CD14-positive monocyte (primary cell): ENCODE data around the gene MAT2A. TPM values are rescaled to one million over a fixed set of nuclear protein-coding genes. Genes with fewer than 3 reads are reported as not detected.
"Not testable (repeated sequence)": the region's sequence is repeated elsewhere in the genome, so short reads cannot be mapped to it uniquely, and the experiment has no call there.

ENCODE experiments used
- DNase-seq, 3 donors: peaks; one replicate each; pipeline ENCODE4 v3.0.0-alpha.2; 2011 to 2022
- H2AFZ ChIP-seq: 2 replicates; pipeline ENCODE4 v1.6.0; 2012; ENCODE audit warnings: mild to moderate bottlenecking, low read depth, low read length, inconsistent platforms; ENCODE audit not compliant: insufficient read depth, poor library complexity, severe bottlenecking
- H3K27ac ChIP-seq, 2 donors: 1 replicate in 1 of 2; 2 replicates in 1 of 2; pipeline ENCODE4 v1.5.1; 2012 to 2013; ENCODE audit warnings: low read length in 2 of 2, control low read depth in 1 of 2, inconsistent platforms in 1 of 2, low read depth in 1 of 2, mild to moderate bottlenecking in 1 of 2
- H3K27me3 ChIP-seq, 2 donors: one replicate each; pipeline versions ENCODE4 v1.6.0 to v1.6.1; 2011 to 2013; ENCODE audit warnings: low read length in 2 of 2; ENCODE audit not compliant: control insufficient read depth in 2 of 2, insufficient read depth in 2 of 2
- H3K36me3 ChIP-seq, 2 donors: replicated peaks in 1 of 2; 1 replicate in 1 of 2; 2 replicates in 1 of 2; pipeline versions ENCODE4 v1.5.1 to v1.6.1; 2012 to 2013; ENCODE audit warnings: low read length in 2 of 2, control low read depth in 1 of 2, inconsistent platforms in 1 of 2, mild to moderate bottlenecking in 1 of 2; ENCODE audit not compliant: insufficient read depth in 2 of 2, control insufficient read depth in 1 of 2
- H3K4me1 ChIP-seq, 2 donors: 1 replicate in 1 of 2; 2 replicates in 1 of 2; pipeline versions ENCODE4 v1.5.1 to v1.6.1; 2012 to 2013; ENCODE audit warnings: low read length in 2 of 2, control low read depth in 1 of 2, inconsistent platforms in 1 of 2, mild to moderate bottlenecking in 1 of 2, moderate library complexity in 1 of 2; ENCODE audit not compliant: insufficient read depth in 2 of 2, control insufficient read depth in 1 of 2
- H3K4me2 ChIP-seq: replicated peaks from 2 replicates; pipeline ENCODE3; 2012; ENCODE audit warnings: low read length, moderate library complexity, mild to moderate bottlenecking; ENCODE audit not compliant: poor library complexity, severe bottlenecking; ENCODE audit errors: extremely low read depth
- H3K4me3 ChIP-seq, 3 experiments: fragments of 200-600 bp in 1 of 3; sonication (generic) in 1 of 3; replicated peaks in 1 of 3; 1 replicate in 2 of 3; 2 replicates in 1 of 3; pipeline ENCODE4 v1.5.1; 2011 to 2013; ENCODE audit warnings: low read length in 3 of 3, mild to moderate bottlenecking in 3 of 3, control low read depth in 2 of 3, low read depth in 2 of 3, inconsistent platforms in 1 of 3, moderate library complexity in 1 of 3
- H3K79me2 ChIP-seq: 2 replicates; pipeline ENCODE4 v1.6.0; 2012; ENCODE audit warnings: mild to moderate bottlenecking, control low read depth, inconsistent platforms, low read length, moderate library complexity; ENCODE audit not compliant: insufficient read depth
- H3K9ac ChIP-seq: 2 replicates; pipeline ENCODE4 v1.6.0; 2017; ENCODE audit warnings: low read length, mild to moderate bottlenecking; ENCODE audit not compliant: insufficient read depth, poor library complexity, severe bottlenecking
- H3K9me3 ChIP-seq, 2 donors: replicated peaks in 1 of 2; 1 replicate in 1 of 2; 2 replicates in 1 of 2; pipeline versions ENCODE4 v1.5.1 to v1.6.1; 2012 to 2013; ENCODE audit warnings: low read length in 2 of 2, control low read depth in 1 of 2; ENCODE audit not compliant: control insufficient read depth in 1 of 2, insufficient read depth in 1 of 2
- H4K20me1 ChIP-seq: 2 replicates; pipeline ENCODE4 v1.6.0; 2012; ENCODE audit warnings: mild to moderate bottlenecking, low read length, control low read depth, moderate library complexity; ENCODE audit not compliant: insufficient read depth
- H3K27ac Mint-ChIP-seq, 7 donors: one replicate each; pipeline ENCODE4 v1.8.0; 2020; ENCODE audit warnings: mild to moderate bottlenecking in 7 of 7, mixed read lengths in 7 of 7, moderate library complexity in 6 of 7, inconsistent platforms in 2 of 7
- H3K27me3 Mint-ChIP-seq, 3 donors: one replicate each; pipeline ENCODE4 v1.8.0; 2021 to 2022; ENCODE audit warnings: low read depth in 3 of 3, mild to moderate bottlenecking in 3 of 3, mixed read lengths in 3 of 3, moderate library complexity in 3 of 3, inconsistent platforms in 1 of 3
- H3K36me3 Mint-ChIP-seq, 2 donors: one replicate each; pipeline ENCODE4 v1.8.0; 2020; ENCODE audit warnings: mixed read lengths in 2 of 2, inconsistent platforms in 1 of 2, mild to moderate bottlenecking in 1 of 2
- H3K4me1 Mint-ChIP-seq: one replicate; pipeline ENCODE4 v1.8.0; 2020; ENCODE audit warnings: mild to moderate bottlenecking, mixed read lengths
- H3K4me3 Mint-ChIP-seq, 2 donors: one replicate each; pipeline ENCODE4 v1.8.0; 2020; ENCODE audit warnings: mild to moderate bottlenecking in 2 of 2, mixed read lengths in 2 of 2, moderate library complexity in 1 of 2
- H3K9me3 Mint-ChIP-seq, 7 donors: one replicate each; pipeline ENCODE4 v1.8.0; 2020 to 2022; ENCODE audit warnings: mixed read lengths in 7 of 7, mild to moderate bottlenecking in 6 of 7, moderate library complexity in 6 of 7, inconsistent platforms in 2 of 7
- whole genome bisulfite sequencing: methylation state at CpG from one replicate; pipeline ENCODE4 v1.1.5; 2013; ENCODE audit warnings: missing lambda C conversion rate; ENCODE audit not compliant: insufficient coverage; 5-methylcytosine and 5-hydroxymethylcytosine counted together
- intact Hi-C, 2 donors: fragments of 100-400 bp; cut with micrococcal nuclease; formaldehyde crosslinking; loops; one replicate each; pipeline versions ENCODE4 v1.15.0 to v1.15.1; 2023
- polyA plus RNA-seq, 3 donors: library from polyadenylated mRNA; depleted of rRNA in 1 of 3; unstranded in 2 of 3; stranded (reverse) in 1 of 3; fragments of 300-500 nt in 2 of 3; fragments of >200 nt in 1 of 3; fragmentation: Illumina TruSeq in 2 of 3; gene quantifications; 1 replicate in 2 of 3; 2 replicates in 1 of 3; pipeline ENCODE4 v1.2.3, GENCODE V29; 2012 to 2021
- TF ChIP-seq, protein P1 (sequence below): fragments of 200-600 bp; IDR thresholded peaks from one replicate; pipeline ENCODE4 v1.8.0; 2022; ENCODE audit warnings: antibody characterized with exemption, mild to moderate bottlenecking

The MAT2A gene
- polyA plus RNA-seq, 3 donors, result 97.0 to 454 (median 117) TPM

- intact Hi-C loops, result no loop called here
- Histone ChIP-seq H3K9ac (no peak overlapping the region), H3K4me2 (peak overlapping the region; percentile 92), H3K9me3 (no peaks in the 10 kb centered on the region), H3K4me1 (peaks cover 25 to 39% of the 10 kb centered on the region in 2 donors), H3K27ac (peak overlapping the region in 1 of 2 donors; percentile 88), H3K36me3 (peaks cover 49 to 65% of the 10 kb centered on the region in 2 donors), H2AFZ (no peak overlapping the region), H4K20me1 (peaks cover 79% of the 10 kb centered on the region), H3K27me3 (no peaks in the 10 kb centered on the region), H3K79me2 (peaks cover 63% of the 10 kb centered on the region), H3K4me3 (peak overlapping the region in 1 of 3 experiments; percentile 95)
- Mint-ChIP-seq H3K27ac (peak overlapping the region in 1 of 7 donors; percentile 73), H3K9me3 (no peaks in the 10 kb centered on the region), H3K27me3 (no peaks in the 10 kb centered on the region), H3K4me3 (no peak overlapping the region), H3K4me1 (peaks cover 29% of the 10 kb centered on the region), H3K36me3 (peaks cover 49 to 61% of the 10 kb centered on the region in 2 donors)
- 71% methylated on average over 2 of the region's 5 CpGs for WGBS
- TF ChIP-seq, protein P1, sequence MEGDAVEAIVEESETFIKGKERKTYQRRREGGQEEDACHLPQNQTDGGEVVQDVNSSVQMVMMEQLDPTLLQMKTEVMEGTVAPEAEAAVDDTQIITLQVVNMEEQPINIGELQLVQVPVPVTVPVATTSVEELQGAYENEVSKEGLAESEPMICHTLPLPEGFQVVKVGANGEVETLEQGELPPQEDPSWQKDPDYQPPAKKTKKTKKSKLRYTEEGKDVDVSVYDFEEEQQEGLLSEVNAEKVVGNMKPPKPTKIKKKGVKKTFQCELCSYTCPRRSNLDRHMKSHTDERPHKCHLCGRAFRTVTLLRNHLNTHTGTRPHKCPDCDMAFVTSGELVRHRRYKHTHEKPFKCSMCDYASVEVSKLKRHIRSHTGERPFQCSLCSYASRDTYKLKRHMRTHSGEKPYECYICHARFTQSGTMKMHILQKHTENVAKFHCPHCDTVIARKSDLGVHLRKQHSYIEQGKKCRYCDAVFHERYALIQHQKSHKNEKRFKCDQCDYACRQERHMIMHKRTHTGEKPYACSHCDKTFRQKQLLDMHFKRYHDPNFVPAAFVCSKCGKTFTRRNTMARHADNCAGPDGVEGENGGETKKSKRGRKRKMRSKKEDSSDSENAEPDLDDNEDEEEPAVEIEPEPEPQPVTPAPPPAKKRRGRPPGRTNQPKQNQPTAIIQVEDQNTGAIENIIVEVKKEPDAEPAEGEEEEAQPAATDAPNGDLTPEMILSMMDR, result no peak
- DNase-seq, result no peak
Measured at GRCh38 chr2:85541753-85542457, 2.9 kb downstream of the MAT2A start.

DNA sequence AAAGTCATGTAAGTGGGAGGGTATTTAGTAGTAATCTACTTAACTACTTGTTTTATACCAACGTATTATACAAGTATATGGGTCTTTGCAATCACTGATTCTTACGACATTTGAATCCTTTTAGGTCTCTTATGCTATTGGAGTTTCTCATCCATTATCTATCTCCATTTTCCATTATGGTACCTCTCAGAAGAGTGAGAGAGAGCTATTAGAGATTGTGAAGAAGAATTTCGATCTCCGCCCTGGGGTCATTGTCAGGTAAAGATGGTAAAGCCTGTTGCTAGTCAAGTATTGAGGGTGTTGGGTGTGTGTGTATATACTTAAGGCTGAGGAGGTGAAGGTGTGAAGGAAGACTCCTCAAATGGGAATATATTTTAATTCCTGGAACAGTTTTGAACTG, 3.8 kb downstream of the MAT2A start:
- H3K79me2 ChIP-seq, result peaks cover 54% of the 10 kb centered on the region
- Mint-ChIP-seq H3K27ac (peak overlapping the region in 3 of 7 donors; percentile 1 to 73 (median 64)), H3K36me3 (peaks cover 49 to 62% of the 10 kb centered on the region in 2 donors)

DNA sequence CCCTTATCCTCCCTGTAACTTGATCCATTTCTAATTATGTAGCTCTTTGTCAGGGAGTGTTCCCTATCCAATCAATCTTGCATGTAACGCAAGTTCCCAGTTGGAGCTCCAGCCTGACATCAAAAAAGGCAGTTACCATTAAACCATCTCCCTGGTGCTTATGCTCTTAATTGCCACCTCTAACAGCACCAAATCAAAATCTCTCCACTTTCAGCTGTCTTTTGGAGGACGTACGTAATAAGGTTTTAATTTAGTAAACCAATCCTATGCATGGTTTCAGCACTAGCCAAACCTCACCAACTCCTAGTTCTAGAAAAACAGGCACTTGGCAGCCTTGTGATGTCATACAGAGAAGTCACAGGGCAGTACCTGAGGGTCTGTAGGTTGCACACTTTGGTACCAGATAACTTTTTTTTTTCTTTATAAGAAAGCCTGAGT, 5.3 kb downstream of the MAT2A start:
- Histone ChIP-seq H3K4me1 (peaks cover 16 to 27% of the 10 kb centered on the region in 2 donors), H3K36me3 (peaks cover 51 to 88% of the 10 kb centered on the region in 2 donors), H4K20me1 (peaks cover 78% of the 10 kb centered on the region), H3K79me2 (peaks cover 43% of the 10 kb centered on the region)
- H3K4me3 Mint-ChIP-seq, H3K27me3 Mint-ChIP-seq, H3K9me3 Mint-ChIP-seq, H3K27ac ChIP-seq, H3K9me3 ChIP-seq, H2AFZ ChIP-seq, intact Hi-C loops, H3K27me3 ChIP-seq, H3K9ac ChIP-seq, H3K4me3 ChIP-seq, H3K4me2 ChIP-seq, H3K27ac Mint-ChIP-seq, DNase-seq: not testable (repeated sequence)
- Mint-ChIP-seq H3K36me3 (peaks cover 55 to 71% of the 10 kb centered on the region in 2 donors), H3K4me1 (peaks cover 20% of the 10 kb centered on the region)
- 96% methylated on average over 3 of the region's 3 CpGs for WGBS

More for the DNA sequence above, 3.8 kb downstream of the MAT2A start:
- Histone ChIP-seq H3K27me3 (no peaks in the 10 kb centered on the region), H3K36me3 (peaks cover 50 to 73% of the 10 kb centered on the region in 2 donors), H3K4me1 (peaks cover 16 to 30% of the 10 kb centered on the region in 2 donors), H3K27ac (no peak overlapping the region), H4K20me1 (peaks cover 81% of the 10 kb centered on the region), H3K4me3 (no peak overlapping the region), H3K9ac (no peak overlapping the region), H2AFZ (no peak overlapping the region), H3K4me2 (no peak overlapping the region), H3K9me3 (no peaks in the 10 kb centered on the region)
- intact Hi-C loops, result no loop called here
- H3K4me3 Mint-ChIP-seq, result no peak overlapping the region
- no peak for DNase-seq
- peaks cover 21% of the 10 kb centered on the region for H3K4me1 Mint-ChIP-seq
- no peaks in the 10 kb centered on the region for H3K9me3 Mint-ChIP-seq
- TF ChIP-seq, protein P1, result no peak
- no CpG with 5 or more reads among the region's 4 CpGs for WGBS
- no peaks in the 10 kb centered on the region for H3K27me3 Mint-ChIP-seq
